Adrenal gland (tissue), 12 donors: Measurements from ENCODE around the gene UNC93B1. TPM values are rescaled to one million over a fixed set of nuclear protein-coding genes. Genes with fewer than 3 reads are reported as not detected.
A peak's percentile ranks its signal among the peaks of the same experiment; 100 is the strongest.

Experiments used
- DNase-seq, 7 donors: peaks; one replicate each; pipeline ENCODE4 v3.0.0-alpha.2; 2019 to 2020
- H3K27ac ChIP-seq, 5 donors: fragments of 200-600 bp; sonication (generic) in 4 of 5; 1 replicate in 3 of 5; 2 replicates in 2 of 5; pipeline versions ENCODE4 v1.5.1 to v1.8.0; 2016 to 2020; ENCODE audit warnings: mild to moderate bottlenecking in 1 of 5
- H3K27me3 ChIP-seq: fragments of 200-600 bp; 2 replicates; pipeline ENCODE4 v1.8.0; 2021
- H3K36me3 ChIP-seq, 2 donors: fragments of 200-600 bp; replicated peaks in 1 of 2; 1 replicate in 1 of 2; 2 replicates in 1 of 2; pipeline versions ENCODE4 v1.5.1 to v1.8.0; 2018 to 2022
- H3K4me1 ChIP-seq, 2 donors: fragments of 200-600 bp; replicated peaks in 1 of 2; 1 replicate in 1 of 2; 2 replicates in 1 of 2; pipeline versions ENCODE4 v1.5.1 to v1.8.0; 2018 to 2021
- H3K4me3 ChIP-seq, 4 donors: fragments of 200-600 bp; sonication (generic) in 3 of 4; one replicate each; pipeline ENCODE4 v1.5.1; 2016 to 2018
- H3K9me3 ChIP-seq, 3 donors: fragments of 200-600 bp; sonication (generic) in 1 of 3; replicated peaks in 1 of 3; 1 replicate in 2 of 3; 2 replicates in 1 of 3; pipeline versions ENCODE4 v1.5.1 to v1.8.0; 2016 to 2021
- CTCF ChIP-seq, 6 experiments: fragments of 450-650 bp in 4 of 6; fragments of 200-600 bp in 2 of 6; sonication (generic) in 1 of 6; IDR thresholded peaks; 1 replicate in 5 of 6; 2 replicates in 1 of 6; pipeline versions ENCODE4 v1.5.1 to v1.8.0; 2016 to 2021; ENCODE audit warnings: antibody characterized with exemption in 6 of 6, mild to moderate bottlenecking in 2 of 6, moderate library complexity in 1 of 6
- POLR2A ChIP-seq, 2 donors: fragments of 450-650 bp; IDR thresholded peaks; one replicate each; pipeline ENCODE4 v1.6.1; 2017; ENCODE audit warnings: antibody characterized with exemption in 2 of 2, mild to moderate bottlenecking in 2 of 2, moderate library complexity in 1 of 2
- WGBS, 4 donors: extraction: QIAGEN DNeasy Blood & Tissue Kit in 2 of 4; methylation state at CpG; one replicate each; pipeline versions ENCODE4 v1.1.5 to v1.1.7; 2013 to 2017; 5-methylcytosine and 5-hydroxymethylcytosine counted together
- intact Hi-C, 2 donors: fragments of 100-400 bp; cut with DNase I; formaldehyde crosslinking; loops; one replicate each; pipeline versions ENCODE4 v1.14.1 to v1.15.0; 2022 to 2023
- polyA plus RNA-seq, 3 donors: library from polyadenylated mRNA; stranded (reverse); fragments of 200-250 nt in 2 of 3; fragments of 350-450 nt in 1 of 3; fragmentation: Illumina TruSeq in 1 of 3; extraction: RNeasy Lipid Tissue Mini Kit (QIAGEN cat#74804) in 1 of 3; gene quantifications; one replicate each; pipeline ENCODE4 v1.2.3, GENCODE V29; 2013 to 2014
- total RNA-seq, 9 donors: library from RNA; depleted of rRNA in 4 of 9; stranded (reverse); fragments of >200 nt in 4 of 9; fragments of 120-200 nt in 1 of 9; fragmentation: NEBNext Ultra II Directional in 1 of 9; extraction: Animal tissue kit (Norgen Biotek cat#: 25700) in 1 of 9; gene quantifications; one replicate each; pipeline versions ENCODE4 v1.1.0 to v1.2.4, GENCODE V29; 2013 to 2023
- donor health status: healthy with polysubstance abuse.
- donor health status: Bipolar disorder and iron deficiency.
- donor health status: DM: yes; HTN: yes; CAD: no.
- donor health status: DM: no; HTN: no; CAD: no.
- donor health status: DM: no; HTN: no; CAD: no.
- donor health status: DM: yes; HTN: yes; CAD: no.

The UNC93B1 gene
- total and polyA plus RNA-seq, 12 donors, result 4.3 to 81.2 (median 57.3) TPM

DNA sequence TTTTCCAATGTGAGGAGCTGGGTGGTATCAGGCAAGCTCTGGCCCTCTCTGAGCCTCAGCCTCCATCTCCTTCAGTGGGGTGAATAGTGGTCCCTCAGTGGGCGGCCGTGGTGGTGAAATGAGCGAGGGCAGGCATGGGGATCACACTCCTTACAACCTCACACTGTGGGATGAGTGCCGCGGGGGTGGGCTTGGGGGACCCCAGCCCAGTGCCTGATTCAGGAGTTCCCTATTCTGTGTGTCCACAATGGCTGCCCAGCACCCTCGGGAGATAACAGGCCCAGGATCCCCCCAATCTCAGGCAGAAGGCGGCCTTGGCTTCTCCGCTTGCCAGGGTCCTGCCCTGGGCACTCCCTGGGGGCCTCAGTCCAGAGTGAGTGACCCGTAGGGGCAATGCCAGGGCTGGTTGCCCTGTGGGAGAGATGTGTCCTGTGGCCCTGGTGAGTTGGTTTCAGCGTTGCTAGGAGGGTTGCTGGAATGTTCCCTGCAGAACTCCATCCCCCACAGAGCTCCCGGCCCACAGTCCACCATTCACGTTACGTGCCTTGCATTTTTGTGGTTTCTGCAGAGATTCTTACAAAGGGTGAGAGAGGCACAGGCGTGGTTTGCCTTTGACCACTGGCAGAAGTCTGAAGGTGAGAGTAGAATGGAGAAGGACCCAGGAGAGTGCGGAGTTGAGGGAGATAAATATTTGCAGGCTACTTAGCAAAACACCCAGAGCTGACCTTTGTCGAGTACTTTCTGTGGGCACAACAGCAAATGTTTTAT is 9.1 kb upstream of the UNC93B1 start:
- no peaks in the 10 kb centered on the region for H3K27me3 ChIP-seq
- H3K4me1 ChIP-seq, result peaks cover 60 to 83% of the 10 kb centered on the region in 2 donors
- DNase-seq, result peak in 3 of 7 donors; percentile 18 to 47 (median 38)
- intact Hi-C loops, result loop anchor here in 1 of 2 donors (10.0 kb wide), 1 partner anchor 192 kb away; no protein-coding TSS in a partner anchor
- 78 to 86% (median 82%) methylated on average over 11 to 16 of the region's 16 CpGs for WGBS, 4 donors
- no peak for TF ChIP-seq POLR2A (IDR thresholded peaks at IDR 0.05)
- TF ChIP-seq CTCF (IDR thresholded peaks at IDR 0.05), result no peak
- H3K36me3 ChIP-seq, result no peaks in the 10 kb centered on the region
- H3K9me3 ChIP-seq, result no peaks in the 10 kb centered on the region
- peak overlapping the region in 3 of 5 donors; percentile 83 to 99 (median 95) for H3K27ac ChIP-seq
- H3K4me3 ChIP-seq, result no peak overlapping the region

GRCh38 chr11:68012044-68012842 is 8.3 kb upstream of the UNC93B1 start:
- intact Hi-C loops, result loop anchor here in 1 of 2 donors (10.0 kb wide), 1 partner anchor 193 kb away; no protein-coding TSS in a partner anchor
- Histone ChIP-seq H3K9me3 (no peaks in the 10 kb centered on the region), H3K4me1 (peaks cover 57 to 75% of the 10 kb centered on the region in 2 donors), H3K27ac (peak overlapping the region in 3 of 5 donors; percentile 92 to 99 (median 95)), H3K4me3 (no peak overlapping the region), H3K36me3 (no peaks in the 10 kb centered on the region), H3K27me3 (no peaks in the 10 kb centered on the region)
- DNase-seq, result peak in 3 of 7 donors; percentile 19 to 41 (median 33)
- TF ChIP-seq CTCF (IDR thresholded peaks at IDR 0.05) (no peak), POLR2A (IDR thresholded peaks at IDR 0.05) (no peak)
- whole genome bisulfite sequencing, 4 donors, result 48 to 86% (median 78%) methylated on average over 4 to 17 of the region's 17 CpGs

- Histone ChIP-seq H3K4me3 (peak overlapping the region in 1 of 4 donors; percentile 51), H3K27ac (peak overlapping the region; percentile 90 to 99 (median 92)), H3K9me3 (no peaks in the 10 kb centered on the region), H3K4me1 (peaks cover 52 to 68% of the 10 kb centered on the region in 2 donors), H3K27me3 (no peaks in the 10 kb centered on the region), H3K36me3 (no peaks in the 10 kb centered on the region)
- TF ChIP-seq POLR2A (IDR thresholded peaks at IDR 0.05) (no peak), CTCF (IDR thresholded peaks at IDR 0.05) (no peak)
- 67 to 72% (median 71%) methylated on average over 14 to 16 of the region's 16 CpGs for WGBS, 4 donors
- intact Hi-C loops, result loop anchor here in 1 of 2 donors (10.0 kb wide), 1 partner anchor 194 kb away; no protein-coding TSS in a partner anchor
- DNase-seq, result peak in 2 of 7 donors; percentile 16 to 21
These were observed 7.4 kb upstream of the UNC93B1 start for GRCh38 chr11:68011051-68011943.
